Progenitor cell of endocrine pancreas (in vitro differentiated cells): ENCODE results near the gene FGL2. TPM values are rescaled to one million over a fixed set of nuclear protein-coding genes. Genes with fewer than 3 reads are reported as not detected.

Experiments used
- DNase-seq: peaks from one replicate; pipeline ENCODE4 v3.0.0; 2021; ENCODE audit warnings: low spot score; ENCODE audit not compliant: unreplicated experiment
- H3K27ac Mint-ChIP-seq: 2 replicates; pipeline ENCODE4 v1.8.0; 2021; ENCODE audit warnings: mild to moderate bottlenecking, moderate library complexity, mixed read lengths
- H3K27me3 Mint-ChIP-seq: 2 replicates; pipeline ENCODE4 v1.8.0; 2021; ENCODE audit warnings: mixed read lengths
- H3K36me3 Mint-ChIP-seq: 2 replicates; pipeline ENCODE4 v1.8.0; 2022; ENCODE audit warnings: mixed read lengths; ENCODE audit not compliant: insufficient read depth
- H3K4me1 Mint-ChIP-seq: 2 replicates; pipeline ENCODE4 v1.8.0; 2021; ENCODE audit warnings: low read depth, mixed read lengths
- H3K4me3 Mint-ChIP-seq: 2 replicates; pipeline ENCODE4 v1.8.0; 2021; ENCODE audit warnings: low read depth, mild to moderate bottlenecking, moderate library complexity, mixed read lengths
- H3K9me3 Mint-ChIP-seq: 2 replicates; pipeline ENCODE4 v1.8.0; 2021; ENCODE audit warnings: low read depth, mixed read lengths
- total RNA-seq: library from RNA; stranded (reverse); gene quantifications from 2 replicates; pipeline ENCODE4 v1.2.1, GENCODE V29; 2021
- TF ChIP-seq, protein P1 (sequence below): fragments of 200-600 bp; sonication (generic); IDR thresholded peaks from one replicate; pipeline ENCODE4 v1.5.0; 2021; ENCODE audit warnings: antibody characterized with exemption, mild to moderate bottlenecking; ENCODE audit not compliant: unreplicated experiment

Gene FGL2
- total RNA-seq, 1 donor from 2014 or later: not detected

DNA sequence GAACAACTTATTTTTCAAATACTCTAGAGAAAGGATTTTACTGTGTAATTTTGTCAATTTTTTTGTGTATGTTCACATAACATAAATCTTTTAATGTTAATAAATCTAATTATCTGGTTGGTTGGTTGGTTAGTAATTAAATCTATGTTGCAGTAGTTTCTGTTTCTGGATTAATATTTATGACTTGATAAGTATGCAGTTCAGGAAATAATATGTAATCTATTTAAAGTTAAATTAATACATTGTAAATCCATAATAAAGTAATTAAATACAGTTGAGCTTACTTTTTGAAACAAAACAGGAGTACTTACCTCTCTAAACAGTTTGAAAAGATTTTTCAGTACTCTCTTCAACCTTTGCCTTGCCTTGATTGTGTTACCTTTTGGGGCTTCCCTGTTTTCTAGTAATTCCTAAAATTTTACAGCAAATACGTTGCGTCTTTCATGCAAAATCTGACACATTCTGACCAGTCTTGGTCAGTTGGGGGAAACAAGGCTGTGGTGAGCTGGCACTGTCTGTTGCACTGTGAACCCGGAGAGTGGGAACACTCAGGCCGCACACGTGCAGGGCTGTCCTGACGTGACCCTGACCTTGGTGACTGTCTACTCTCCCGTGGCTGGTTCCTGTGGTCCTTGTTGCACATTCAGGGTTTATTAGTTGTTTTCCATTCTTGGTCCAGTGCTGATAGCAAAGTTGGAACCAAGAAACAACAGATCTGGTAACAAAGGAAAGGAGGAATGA is 45.6 kb upstream of the FGL2 start:
- Mint-ChIP-seq H3K27me3 (no peaks in the 10 kb centered on the region), H3K27ac (no peak overlapping the region), H3K9me3 (no peaks in the 10 kb centered on the region), H3K36me3 (peaks cover 1% of the 10 kb centered on the region), H3K4me1 (no peaks in the 10 kb centered on the region), H3K4me3 (no peak overlapping the region)
- TF ChIP-seq, protein P1, sequence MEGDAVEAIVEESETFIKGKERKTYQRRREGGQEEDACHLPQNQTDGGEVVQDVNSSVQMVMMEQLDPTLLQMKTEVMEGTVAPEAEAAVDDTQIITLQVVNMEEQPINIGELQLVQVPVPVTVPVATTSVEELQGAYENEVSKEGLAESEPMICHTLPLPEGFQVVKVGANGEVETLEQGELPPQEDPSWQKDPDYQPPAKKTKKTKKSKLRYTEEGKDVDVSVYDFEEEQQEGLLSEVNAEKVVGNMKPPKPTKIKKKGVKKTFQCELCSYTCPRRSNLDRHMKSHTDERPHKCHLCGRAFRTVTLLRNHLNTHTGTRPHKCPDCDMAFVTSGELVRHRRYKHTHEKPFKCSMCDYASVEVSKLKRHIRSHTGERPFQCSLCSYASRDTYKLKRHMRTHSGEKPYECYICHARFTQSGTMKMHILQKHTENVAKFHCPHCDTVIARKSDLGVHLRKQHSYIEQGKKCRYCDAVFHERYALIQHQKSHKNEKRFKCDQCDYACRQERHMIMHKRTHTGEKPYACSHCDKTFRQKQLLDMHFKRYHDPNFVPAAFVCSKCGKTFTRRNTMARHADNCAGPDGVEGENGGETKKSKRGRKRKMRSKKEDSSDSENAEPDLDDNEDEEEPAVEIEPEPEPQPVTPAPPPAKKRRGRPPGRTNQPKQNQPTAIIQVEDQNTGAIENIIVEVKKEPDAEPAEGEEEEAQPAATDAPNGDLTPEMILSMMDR: no peak
- DNase-seq: no peak

DNA sequence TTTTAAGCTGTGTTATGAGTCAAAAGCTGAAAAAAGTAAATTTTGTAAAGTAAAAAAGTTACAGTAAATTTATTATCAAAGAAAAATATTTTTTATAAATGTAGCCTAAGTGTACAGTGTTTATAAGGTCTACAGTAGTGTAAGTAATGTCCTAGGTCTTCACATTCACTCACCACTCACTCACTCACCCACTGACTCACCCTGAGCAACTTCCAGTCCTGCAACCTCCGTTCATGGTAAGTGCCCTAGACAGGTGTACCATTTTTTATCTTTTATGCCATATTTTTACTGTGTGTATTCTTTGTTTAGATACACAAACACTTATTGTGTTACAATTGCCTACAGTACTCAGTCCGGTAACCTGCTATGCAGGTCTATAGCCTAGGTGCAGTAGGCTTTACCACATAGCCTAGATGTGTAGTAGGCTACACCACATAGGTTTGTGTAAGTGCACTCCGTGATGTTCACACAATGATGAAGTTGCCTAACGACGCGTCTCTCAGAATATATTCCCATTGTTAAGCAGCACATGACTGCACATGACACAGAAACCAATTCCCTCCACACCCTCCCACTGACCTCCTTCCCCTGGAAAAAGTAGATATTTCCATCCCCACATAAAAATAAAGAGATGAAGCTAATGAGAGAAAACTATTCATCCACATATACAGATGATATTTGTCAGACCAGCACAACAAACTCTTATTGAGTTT is 44.8 kb upstream of the FGL2 start:
- DNase-seq: no peak
- H3K4me3 Mint-ChIP-seq: no peak overlapping the region
- H3K27me3 Mint-ChIP-seq: no peaks in the 10 kb centered on the region
- no peak overlapping the region for H3K27ac Mint-ChIP-seq
- no peaks in the 10 kb centered on the region for H3K9me3 Mint-ChIP-seq
- H3K4me1 Mint-ChIP-seq: no peaks in the 10 kb centered on the region
- H3K36me3 Mint-ChIP-seq: peaks cover 1% of the 10 kb centered on the region
- TF ChIP-seq, protein P1: no peak

DNA sequence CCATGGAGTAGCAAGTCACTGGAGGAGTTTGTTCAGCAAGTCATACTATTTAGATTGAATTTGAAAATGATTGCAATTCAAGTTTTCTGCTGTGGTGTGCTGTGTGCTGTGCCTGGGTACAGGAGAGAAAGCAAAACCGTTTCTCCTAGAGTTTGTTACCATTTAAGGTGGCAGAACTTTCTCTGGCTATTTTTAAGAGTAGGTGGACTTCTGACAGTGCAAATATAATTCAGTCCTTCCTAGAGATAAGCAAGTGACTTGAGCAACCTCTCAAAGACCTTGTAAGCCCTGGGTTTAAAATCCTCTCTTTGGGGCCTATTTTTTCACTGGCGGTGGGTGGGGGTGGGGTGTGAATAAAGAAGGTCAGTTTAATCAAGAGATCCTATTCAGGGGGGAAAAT is 42.9 kb upstream of the FGL2 start:
- no peaks in the 10 kb centered on the region for H3K27me3 Mint-ChIP-seq
- TF ChIP-seq, protein P1: no peak
- no peaks in the 10 kb centered on the region for H3K4me1 Mint-ChIP-seq

DNA sequence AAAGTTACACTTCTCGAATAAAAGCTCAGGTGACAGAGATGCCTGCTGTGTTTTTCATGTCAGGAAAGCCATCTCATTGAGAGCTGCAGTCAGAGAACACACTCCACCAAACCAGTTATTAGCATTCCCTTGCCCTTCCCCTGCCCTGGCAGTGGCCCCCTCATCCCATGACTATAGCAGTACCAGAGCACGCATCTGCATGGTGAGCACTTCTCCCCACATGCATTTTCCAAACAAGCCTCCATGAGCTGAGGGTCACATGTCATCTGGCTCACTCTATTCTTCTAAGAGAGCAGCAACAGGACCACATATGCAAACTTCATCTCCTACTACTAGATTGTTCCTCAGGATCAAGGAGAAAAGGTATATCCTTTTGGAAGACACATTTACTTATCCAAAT is 42.4 kb upstream of the FGL2 start:
- Mint-ChIP-seq H3K9me3 (no peaks in the 10 kb centered on the region), H3K4me1 (no peaks in the 10 kb centered on the region)

More for the DNA sequence above, 42.9 kb upstream of the FGL2 start:
- Mint-ChIP-seq H3K27ac (no peak overlapping the region), H3K36me3 (peaks cover 1% of the 10 kb centered on the region), H3K4me3 (no peak overlapping the region), H3K9me3 (no peaks in the 10 kb centered on the region)
- DNase-seq: no peak

DNA sequence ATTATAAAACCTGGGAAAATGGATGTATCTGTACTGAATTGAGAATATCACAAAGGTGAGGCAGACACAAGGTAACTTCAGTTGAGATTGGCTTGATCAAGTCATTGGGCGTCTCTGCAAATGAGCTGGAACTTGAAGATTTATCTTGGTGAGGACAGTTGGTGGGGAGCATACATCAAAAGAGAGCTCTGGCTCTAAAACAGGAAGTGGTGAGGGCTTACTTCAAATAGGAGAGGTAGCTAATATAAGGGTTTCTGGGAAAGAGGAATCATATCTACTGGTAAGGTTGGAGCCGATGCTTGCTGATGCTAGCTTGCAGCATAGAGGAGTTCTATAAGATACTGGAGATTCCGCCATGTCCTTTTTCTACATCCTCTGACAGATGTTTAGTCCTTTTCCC is 39.9 kb upstream of the FGL2 start:
- H3K4me3 Mint-ChIP-seq: no peak overlapping the region

More for the DNA sequence above, 42.4 kb upstream of the FGL2 start:
- H3K27me3 Mint-ChIP-seq: no peaks in the 10 kb centered on the region
- no peak for DNase-seq
- peaks cover 1% of the 10 kb centered on the region for H3K36me3 Mint-ChIP-seq
- no peak overlapping the region for H3K27ac Mint-ChIP-seq
- TF ChIP-seq, protein P1: no peak
- no peak overlapping the region for H3K4me3 Mint-ChIP-seq

More for the DNA sequence above, 39.9 kb upstream of the FGL2 start:
- H3K27ac Mint-ChIP-seq: no peak overlapping the region
- H3K36me3 Mint-ChIP-seq: peaks cover 3% of the 10 kb centered on the region
- TF ChIP-seq, protein P1: no peak
- H3K9me3 Mint-ChIP-seq: no peaks in the 10 kb centered on the region
- no peaks in the 10 kb centered on the region for H3K4me1 Mint-ChIP-seq
- DNase-seq: no peak
- H3K27me3 Mint-ChIP-seq: no peaks in the 10 kb centered on the region
